NK-92 (cell line): ENCODE data around the gene GNAI1.

Source experiments
- DNase-seq: peaks from one replicate; lab custom pipeline; 2025; ENCODE audit not compliant: unreplicated experiment; lab: John Stamatoyannopoulos, UW

GNAI1 gene

DNA sequence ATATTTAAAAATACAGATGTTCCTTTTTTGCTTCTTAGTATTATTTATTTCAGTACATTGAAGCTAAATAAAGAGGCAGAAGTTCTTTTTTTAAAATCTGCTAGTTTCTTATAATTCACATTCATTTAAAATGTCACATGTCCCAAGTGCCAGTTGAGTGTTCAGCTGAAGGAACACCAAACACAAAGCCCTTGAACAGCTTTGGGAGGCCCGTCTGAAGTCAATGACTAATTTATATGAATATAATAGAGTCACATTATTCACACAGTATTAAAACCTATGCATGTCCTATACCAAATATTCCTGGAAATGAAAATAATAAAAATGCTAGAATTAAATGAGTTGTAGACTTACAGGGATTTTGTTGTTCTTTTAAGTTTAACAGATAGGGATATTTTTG is 70.3 kb downstream of the GNAI1 start:
- DNase-seq, result no peak

DNA sequence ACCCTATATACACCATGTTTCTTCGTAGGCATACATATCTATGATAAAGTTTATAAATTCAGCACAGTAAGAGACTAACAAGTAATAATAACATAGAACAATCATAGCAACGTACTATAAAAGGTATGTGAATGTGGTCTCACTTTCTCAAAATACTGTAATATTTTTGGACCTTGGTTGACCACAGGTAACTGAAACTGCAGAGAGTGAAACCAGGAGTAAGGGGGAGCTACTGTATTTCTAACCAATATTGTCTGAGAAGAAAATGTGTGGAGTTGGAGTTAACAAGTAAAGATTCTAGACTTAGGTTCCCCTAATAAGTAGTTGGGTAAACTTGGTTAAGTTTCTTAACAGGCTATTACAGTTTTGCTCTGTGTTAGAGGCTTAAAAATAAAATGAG is 72.1 kb downstream of the GNAI1 start:
- no peak for DNase-seq

DNA sequence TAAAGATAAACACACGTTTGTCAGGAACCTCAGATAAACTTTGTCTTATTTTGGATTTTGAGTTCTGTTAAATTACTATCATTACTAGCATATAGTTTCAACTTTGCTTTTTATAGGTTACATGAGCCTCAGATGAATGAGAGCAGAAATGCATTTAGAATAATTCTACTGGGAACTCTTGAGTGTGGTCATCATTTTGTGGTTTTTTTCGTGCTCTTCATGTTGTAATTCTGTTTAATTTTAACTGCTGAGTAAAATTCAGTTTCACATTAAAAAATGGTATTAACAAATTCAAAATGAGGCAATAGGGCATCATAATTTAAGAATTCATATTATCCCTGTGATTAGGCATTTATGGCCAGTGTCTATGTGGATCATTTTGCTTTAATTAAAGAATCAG is 72.9 kb downstream of the GNAI1 start:
- no peak for DNase-seq

DNA sequence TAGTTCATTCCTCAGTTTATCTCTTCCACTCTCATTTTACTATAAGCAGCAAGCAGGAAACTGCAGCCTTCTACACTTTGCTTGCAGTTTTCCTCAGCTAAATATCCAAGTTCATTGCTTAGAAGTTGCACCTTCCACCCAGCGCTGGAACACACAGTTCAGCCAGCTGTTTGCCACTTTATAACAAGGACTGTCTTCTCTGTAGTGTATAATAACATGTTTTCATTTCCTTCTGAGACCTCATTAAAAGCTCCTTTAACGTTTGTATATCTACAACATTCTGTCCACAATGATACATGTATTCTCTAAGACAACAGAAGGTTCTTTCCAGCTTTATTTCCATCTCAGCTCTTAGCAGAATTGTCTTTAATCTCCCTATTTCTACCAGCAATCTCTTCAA is 74.1 kb downstream of the GNAI1 start:
- DNase-seq, result no peak

DNA sequence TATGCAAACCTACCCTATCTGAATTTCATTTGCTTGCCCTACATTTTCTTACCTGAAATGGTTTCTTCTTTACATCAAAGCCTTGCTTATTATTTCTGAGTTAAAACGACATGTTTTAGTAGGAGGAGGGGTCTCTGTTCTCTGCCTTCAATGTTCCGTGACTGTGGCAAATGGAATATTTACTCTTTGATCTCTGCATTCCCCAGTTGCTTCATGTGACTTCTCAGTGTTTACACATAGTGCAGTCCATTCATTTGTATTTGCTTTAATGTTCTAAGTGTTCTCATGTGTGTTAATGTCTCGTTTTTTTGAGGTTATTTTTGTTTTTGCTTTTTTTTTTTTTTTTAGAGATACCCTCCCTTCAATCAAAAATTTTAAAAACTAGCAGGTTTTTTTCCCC is 75.8 kb downstream of the GNAI1 start:
- no peak for DNase-seq

DNA sequence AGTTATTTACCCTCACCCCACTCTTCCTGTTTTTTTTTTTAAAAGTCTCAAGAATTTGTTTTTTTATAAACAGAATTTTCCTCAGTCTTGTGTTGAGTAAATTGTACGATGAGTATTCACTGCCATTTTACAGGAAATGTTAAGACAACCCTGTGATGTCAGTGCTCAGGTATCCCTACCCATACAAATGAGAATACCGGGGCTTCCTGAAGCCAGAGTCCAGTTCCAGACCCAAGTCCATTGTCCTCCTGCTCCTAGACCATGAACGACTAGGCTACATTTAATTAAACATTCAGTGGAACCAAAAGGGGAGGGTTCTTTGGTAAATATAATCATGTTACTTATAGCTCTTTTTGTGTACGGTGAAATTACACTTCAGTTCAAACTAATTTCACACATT is 79.2 kb downstream of the GNAI1 start:
- no peak for DNase-seq

DNA sequence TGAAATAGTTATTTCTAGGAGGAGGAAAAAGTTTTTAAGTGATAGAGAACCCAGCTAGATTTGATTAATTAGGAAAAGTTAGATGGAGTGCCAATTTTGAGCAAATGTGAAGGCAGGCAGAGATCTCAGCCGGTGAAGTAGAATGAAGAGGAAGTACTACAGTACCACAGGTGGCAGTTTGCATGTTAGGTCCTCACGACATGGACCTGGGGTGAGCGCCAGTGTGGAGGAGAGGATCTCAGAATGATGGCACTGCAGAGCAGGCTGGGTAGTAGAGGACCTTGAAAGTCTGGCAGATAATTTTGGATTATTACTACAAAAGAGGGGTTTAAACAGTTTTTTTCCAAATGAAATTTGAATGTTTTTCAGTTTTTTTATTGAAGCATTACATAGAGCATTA is 81.1 kb downstream of the GNAI1 start:
- DNase-seq, result no peak

DNA sequence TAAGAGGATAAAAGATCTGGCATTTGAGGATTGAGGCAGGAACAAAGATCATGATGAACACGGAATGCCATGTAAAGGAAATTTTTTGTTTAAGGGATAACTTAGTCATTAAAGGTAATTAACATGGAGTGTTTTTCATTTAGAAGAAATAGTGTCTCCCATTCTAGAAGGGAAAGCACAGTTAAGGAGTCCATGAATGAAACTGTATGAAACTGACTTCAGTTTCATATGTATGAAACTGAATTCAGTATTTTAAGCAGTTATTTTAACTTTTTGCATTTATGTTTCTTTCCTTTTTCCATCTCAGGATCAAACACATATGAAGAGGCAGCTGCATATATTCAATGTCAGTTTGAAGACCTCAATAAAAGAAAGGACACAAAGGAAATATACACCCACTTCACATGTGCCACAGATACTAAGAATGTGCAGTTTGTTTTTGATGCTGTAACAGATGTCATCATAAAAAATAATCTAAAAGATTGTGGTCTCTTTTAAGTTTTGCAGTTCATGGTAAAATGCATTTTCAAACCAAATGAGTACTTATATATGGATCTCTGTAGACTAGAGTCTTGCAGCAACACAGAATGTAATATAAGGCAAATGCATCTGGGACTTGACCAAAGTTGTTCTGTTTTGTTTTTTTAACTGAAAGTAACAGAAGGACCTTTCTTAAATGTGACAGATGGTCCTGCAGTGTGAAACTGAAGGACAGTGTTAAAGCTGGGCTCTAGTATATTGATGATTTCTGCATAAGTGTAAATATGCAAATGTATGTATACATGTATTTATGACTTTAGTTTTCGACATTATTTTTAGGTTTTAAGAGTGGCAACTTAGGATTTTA is 82.6 kb downstream of the GNAI1 start:
- no peak for DNase-seq

DNA sequence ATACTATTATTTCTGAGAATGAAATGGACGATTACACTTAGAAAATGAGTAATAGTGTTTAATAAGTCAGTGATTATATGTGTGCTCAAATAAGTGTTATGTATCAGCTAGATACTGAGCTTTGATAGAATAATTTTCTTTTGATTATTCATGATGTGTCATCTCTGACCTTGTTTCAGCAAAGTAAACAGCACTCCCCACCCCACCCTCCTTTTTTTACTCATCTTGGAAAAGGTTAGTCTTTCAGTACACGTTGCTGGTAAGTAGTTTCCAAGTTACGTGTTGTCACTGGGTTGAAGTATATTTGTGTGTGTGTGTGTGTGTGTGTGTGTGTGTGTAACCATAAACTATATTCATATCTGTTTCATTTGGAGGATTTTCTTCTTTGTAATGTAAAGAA is 84.1 kb downstream of the GNAI1 start:
- no peak for DNase-seq

DNA sequence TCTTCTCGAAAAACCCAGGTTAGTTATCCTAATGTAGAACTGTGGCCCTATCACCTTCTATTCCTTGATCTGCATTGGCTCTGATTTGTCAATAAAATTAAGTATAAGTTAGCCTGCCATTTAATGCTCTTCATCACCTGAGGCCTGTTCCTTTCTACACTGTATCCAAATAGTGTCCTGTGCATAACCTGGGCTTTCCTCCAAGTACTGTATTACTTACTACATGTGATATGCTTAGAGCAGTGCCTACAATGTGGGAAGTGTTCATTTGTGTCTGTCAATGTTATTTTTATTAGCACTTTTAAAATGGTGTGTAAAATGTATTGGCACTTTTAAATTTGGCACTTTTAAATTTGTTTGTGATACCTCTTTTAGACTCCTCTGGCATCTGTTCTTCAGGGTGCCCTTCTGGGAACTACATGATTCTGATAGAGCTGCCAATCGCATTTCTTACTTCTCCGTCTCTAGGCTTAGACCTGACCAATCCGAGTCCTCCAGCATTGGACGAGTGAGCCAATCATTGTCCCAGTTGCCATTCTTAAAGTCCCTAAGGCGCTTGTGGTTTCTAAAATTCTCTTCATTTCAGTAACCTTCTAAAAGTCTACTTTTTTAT is 85.5 kb downstream of the GNAI1 start:
- no peak for DNase-seq

DNA sequence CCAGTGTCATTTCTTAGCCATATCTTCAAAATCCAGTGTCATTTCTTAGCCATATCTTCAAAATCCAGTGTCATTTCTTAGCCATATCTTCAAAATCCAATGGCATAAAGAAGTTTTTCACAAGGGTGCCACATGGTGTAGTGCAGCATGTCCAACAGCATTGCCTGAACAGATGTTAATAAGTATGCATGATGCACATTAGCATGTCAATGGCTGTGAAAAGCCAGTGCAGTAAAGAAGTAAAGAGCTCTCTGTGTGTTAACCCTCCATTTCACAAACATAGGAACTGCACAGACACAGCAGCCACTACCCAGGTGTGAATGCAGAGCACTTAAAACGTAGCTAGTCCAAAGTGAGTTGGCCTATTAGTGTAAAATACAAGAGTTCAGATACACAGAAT is 89.8 kb downstream of the GNAI1 start:
- DNase-seq, result no peak

DNA sequence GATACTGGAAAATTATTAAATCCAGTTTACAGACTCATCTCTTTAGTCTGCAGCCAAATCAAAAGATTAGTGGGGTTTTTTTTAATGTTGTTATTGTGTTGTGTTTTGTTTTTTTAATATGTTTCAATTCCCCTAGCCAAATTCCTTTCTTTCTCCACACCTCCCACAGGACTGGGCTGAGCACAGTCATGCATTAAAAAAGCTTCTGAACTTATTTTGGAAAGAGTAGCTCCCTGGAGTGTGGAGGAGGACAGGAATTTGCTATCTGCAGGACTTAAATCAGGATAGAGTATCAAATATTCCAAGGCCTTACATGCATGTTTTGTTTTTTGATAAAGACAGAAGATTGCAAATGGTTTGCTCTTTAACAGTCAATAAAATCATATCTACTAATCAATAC is 90.7 kb downstream of the GNAI1 start:
- no peak for DNase-seq

DNA sequence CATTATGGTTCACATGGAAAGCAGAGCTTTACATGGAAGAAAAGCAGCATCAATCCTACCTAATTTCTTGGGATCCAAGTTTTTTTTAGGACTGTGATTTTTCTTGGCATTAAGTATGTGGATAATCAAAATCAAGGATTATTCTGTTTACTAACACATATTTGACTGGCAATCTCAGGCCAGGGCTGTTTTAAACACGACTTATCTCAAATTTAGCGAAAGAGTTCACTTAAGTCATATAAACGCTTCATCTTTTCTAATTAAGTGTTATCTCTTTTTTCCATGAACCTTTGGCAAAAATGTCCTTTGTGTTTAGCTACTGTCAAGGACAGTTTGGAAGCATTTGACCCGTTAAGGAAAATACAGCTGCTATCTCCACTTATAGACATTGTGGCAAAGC is 92.0 kb downstream of the GNAI1 start:
- no peak for DNase-seq

DNA sequence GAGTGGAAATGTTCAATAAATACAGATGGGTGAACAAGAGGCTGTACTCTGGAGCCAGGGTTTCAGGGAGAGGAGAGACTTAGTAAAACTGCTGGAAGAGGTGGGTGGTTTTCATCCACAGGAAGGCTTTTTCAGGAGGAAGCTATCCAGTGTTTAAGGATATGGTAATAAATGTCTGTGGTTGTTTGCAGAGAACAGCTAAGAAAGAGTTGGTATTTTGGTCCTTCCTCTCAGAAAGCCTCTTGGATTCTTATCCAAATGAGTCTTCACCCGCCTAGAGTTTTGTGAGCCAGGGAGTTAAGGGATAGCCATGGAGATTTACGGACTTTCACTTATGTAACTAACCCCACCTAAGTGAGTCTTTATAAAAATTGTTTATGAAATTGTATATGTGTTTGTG is 95.7 kb downstream of the GNAI1 start:
- DNase-seq, result no peak

DNA sequence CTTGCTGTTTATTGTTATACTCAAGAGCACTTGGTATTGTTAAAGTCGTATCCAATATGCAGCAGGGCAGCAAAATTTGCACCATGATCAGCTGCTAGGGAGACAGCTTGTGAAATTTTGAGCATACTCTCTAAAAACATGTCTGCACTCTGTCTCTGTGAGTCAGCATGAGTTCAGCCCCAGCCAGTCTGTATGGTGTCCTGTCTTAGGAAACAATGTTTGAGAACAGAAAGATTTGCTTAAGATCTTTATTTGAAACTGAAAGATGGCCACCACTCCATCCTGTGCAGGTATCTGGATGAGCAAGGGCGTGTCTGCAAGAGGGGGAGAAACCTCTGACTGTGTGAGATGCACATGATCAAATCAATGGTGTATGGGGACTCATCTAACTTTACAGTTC is 97.1 kb downstream of the GNAI1 start:
- DNase-seq, result no peak

DNA sequence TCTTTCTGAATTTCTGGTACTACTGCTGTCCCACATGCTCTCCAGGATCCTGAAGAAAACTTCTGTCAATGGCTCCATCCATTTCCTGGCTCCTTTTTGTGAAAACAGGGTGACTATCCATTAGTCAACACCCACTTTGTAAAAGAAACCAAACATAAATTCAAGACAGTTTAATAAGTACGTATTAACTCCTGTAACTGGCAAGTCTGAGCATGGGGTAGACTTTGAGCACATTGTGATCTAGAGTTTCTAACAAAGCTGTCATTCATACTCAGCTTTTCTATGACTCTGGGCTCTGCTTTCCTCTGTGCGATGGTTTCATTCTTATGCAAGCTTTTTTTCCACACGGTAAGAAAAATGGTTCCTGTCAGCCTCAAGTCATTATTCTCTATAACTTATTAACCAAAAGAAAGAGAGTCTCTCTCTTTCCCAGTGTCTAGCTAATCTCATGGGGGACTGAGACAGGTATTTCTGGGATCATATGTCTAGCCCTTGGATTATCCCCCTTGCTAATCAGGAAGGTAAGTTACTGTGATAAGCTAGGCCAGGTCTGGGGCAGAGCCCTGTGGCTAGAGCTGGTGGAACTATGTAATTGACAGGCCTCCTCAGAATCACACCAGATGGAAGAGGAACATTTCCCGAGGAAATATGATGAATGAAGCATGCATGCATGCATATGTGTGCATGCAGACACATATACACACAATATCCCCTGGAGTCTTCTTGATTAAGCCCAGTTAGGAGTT is 98.5 kb downstream of the GNAI1 start:
- no peak for DNase-seq

DNA sequence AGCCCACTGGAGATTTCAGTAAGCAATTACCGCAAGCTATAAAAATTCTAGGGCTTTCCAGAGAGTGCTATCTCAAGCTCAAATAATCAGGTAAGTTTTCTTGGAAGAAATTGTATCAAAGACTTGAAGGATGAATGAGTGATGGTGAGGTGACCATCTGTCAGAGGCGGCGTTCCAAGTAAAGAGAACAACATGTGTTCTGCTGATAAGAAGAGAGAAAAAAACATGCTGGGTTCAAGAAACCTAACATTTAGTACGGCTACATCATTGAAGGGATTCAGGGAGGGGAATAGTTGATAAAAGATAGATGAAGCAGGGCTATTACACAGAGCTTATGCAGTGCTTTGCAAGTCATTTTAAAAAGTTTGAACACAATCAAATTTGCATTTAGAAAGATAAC is 100.7 kb downstream of the GNAI1 start:
- DNase-seq, result no peak

DNA sequence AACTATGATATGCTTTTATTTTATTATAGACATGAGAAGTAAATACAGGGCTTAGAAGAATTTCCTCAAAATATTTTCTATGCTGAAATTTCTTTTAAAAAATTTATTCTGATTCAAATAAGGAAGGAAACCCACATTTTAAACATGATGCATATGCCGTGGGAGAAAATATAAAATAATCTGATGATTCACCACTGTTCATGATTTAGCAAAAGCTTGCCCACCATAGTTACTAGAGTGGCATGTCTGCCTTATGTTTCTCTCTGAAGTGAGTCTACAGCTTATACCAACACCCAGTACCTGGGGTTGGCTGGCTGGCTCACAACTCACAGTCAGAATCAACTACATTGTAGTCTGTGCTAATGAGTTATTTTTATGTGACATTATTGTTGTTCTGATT is 102.0 kb downstream of the GNAI1 start:
- DNase-seq, result no peak

DNA sequence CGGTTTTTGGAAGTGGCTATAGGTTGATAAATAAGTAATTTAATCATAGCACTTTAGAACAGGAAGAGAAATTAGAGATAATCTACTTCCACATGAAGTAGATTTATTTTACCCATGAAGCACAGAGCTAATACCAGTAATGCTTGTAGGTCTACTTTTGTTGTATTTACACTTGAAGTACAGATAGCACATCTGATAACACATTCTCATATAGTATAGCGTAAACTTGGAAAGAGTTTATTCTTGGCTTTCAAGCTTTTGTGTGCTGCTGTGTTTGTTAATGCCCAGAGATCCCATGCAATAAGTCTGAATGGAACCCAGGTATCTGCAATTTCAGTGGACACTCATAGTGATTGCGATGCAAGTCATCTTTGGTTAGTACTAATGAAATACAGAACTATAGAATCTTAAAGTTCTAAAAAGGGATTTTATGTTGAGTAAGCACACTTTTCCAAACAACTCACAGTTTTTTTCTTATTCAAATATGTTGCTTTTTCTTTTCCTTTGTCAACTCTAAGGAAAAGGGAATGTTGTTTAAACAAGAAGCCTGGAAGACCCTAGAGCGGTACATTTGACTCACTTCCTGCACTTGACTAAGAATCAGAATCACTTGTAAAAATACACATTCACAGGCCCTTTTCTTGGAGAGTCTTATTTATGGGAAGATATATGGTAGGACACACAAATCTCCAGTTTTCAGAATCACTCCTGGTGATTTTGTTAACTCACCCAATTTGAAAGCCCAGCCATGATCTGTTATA is 105.8 kb downstream of the GNAI1 start:
- no peak for DNase-seq

DNA sequence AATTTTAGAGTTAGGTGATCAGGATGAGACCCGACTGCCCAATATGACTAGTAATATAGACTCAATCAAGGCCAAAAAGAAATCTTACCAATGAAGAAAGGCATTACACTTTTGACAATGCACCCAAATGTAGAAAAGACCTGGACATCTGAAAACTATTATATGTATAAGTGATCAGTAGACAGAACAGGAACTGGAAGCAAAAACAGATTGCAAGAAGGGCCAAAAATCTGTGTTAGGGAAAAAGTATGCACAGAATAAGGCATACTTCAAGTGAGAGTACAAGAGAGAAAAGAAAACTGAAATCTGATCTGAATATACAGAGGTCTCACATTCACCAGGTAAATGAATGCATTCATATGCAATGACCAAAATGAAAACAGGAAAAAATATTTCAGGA is 107.0 kb downstream of the GNAI1 start:
- DNase-seq, result no peak

DNA sequence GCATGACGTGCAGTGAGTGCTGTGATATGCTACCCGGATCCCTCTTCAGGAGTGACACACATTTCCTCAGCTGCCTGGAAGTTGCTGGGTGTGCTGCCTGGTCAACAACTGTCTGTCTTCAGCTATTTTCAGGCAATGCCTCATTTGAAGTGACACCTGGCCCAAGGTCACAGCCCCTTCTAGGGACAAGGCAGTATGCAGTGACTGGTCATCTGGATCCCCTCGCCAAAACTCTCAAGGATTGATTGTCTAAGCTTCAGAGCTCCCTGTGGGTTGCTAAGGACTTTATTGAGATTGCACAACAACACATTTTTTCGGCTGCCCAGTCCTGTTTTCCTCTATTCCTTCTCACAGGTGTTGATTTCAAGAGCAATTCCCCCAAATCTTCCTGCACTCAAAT is 108.8 kb downstream of the GNAI1 start:
- DNase-seq, result no peak
